Right lobe of liver (tissue), 6 donors: ENCODE results near the gene SCRN3. TPM values are rescaled to one million over a fixed set of nuclear protein-coding genes. Genes with fewer than 3 reads are reported as not detected.

Source experiments
- ATAC-seq, 4 donors: fragments of 200-7000 bp; cut with Tn5 transposase; one replicate each; pipeline ENCODE4 v1.9.1; 2020; ENCODE audit warnings: mild to moderate bottlenecking in 4 of 4, moderate library complexity in 4 of 4
- DNase-seq, 3 donors: peaks; one replicate each; pipeline ENCODE4 v3.0.0-alpha.2; 2020
- H3K27ac ChIP-seq, 3 donors: fragments of 200-600 bp; one replicate each; pipeline ENCODE4 v1.8.0; 2022
- H3K27me3 ChIP-seq, 2 donors: fragments of 200-600 bp; one replicate each; pipeline ENCODE4 v1.8.0; 2022
- H3K36me3 ChIP-seq, 4 donors: fragments of 200-600 bp; sonication (generic) in 1 of 4; one replicate each; pipeline versions ENCODE4 v1.5.1 to v1.8.0; 2017 to 2022; ENCODE audit warnings: control low read depth in 1 of 4
- H3K4me1 ChIP-seq, 4 donors: fragments of 200-600 bp; sonication (generic) in 1 of 4; one replicate each; pipeline versions ENCODE4 v1.5.1 to v1.8.0; 2017 to 2022; ENCODE audit warnings: control low read depth in 1 of 4
- H3K4me3 ChIP-seq, 3 donors: fragments of 200-600 bp; one replicate each; pipeline ENCODE4 v1.8.0; 2022
- H3K9me3 ChIP-seq, 4 donors: fragments of 200-600 bp; sonication (generic) in 1 of 4; one replicate each; pipeline versions ENCODE4 v1.5.1 to v1.8.0; 2017 to 2022; ENCODE audit warnings: control low read depth in 1 of 4
- CTCF ChIP-seq, 4 donors: fragments of 200-600 bp in 3 of 4; fragments of 450-650 bp in 1 of 4; IDR thresholded peaks; one replicate each; pipeline versions ENCODE4 v1.5.1 to v1.8.0; 2016 to 2022; ENCODE audit warnings: antibody characterized with exemption in 4 of 4, mild to moderate bottlenecking in 2 of 4
- POLR2A ChIP-seq: fragments of 450-650 bp; IDR thresholded peaks from one replicate; pipeline ENCODE4 v1.6.1; 2017; ENCODE audit warnings: antibody characterized with exemption, mild to moderate bottlenecking
- WGBS: methylation state at CpG from one replicate; pipeline ENCODE4 v1.1.6; 2018; ENCODE audit warnings: low coverage, low lambda C conversion rate; ENCODE audit not compliant: insufficient coverage; ENCODE audit errors: missing lambda C conversion rate; 5-methylcytosine and 5-hydroxymethylcytosine counted together
- intact Hi-C, 2 donors: fragments of 100-400 bp; cut with DNase I; formaldehyde crosslinking; loops; one replicate each; pipeline versions ENCODE4 v1.11.2 to v1.14.1; 2022
- total RNA-seq, 6 experiments: library from RNA; depleted of rRNA in 2 of 6; stranded (reverse); fragments of >200 nt in 2 of 6; fragmentation: NEBNext Ultra II Directional in 3 of 6; extraction: Animal tissue kit (Norgen Biotek cat#: 25700) in 3 of 6; gene quantifications; one replicate each; pipeline versions ENCODE4 v1.1.0 to v1.2.4, GENCODE V29; 2016 to 2023
- donor health status: DM: no; HTN: yes; CAD: no.
- donor health status: DM: no; HTN: no; CAD: no.
- donor health status: DM: no; HTN: no; CAD: no.
- donor health status: DM: no; HTN: yes; CAD: no.
- donor health status: DM: no; HTN: yes; CAD: no.

SCRN3 gene
- total RNA-seq, 6 experiments from 2014 or later: 13.9 to 21.1 (median 15.7) TPM

GRCh38 chr2:174473796-174474195, 78.3 kb downstream of the SCRN3 start:
- intact Hi-C loops: no loop called here
- Histone ChIP-seq H3K27ac (no peak overlapping the region), H3K27me3 (no peaks in the 10 kb centered on the region), H3K9me3 (no peaks in the 10 kb centered on the region), H3K4me1 (no peaks in the 10 kb centered on the region), H3K36me3 (no peaks in the 10 kb centered on the region), H3K4me3 (no peak overlapping the region)
- TF ChIP-seq CTCF (IDR thresholded peaks at IDR 0.05) (no peak), POLR2A (no peak)
- ATAC-seq: no peak
- WGBS: 60% methylated on average over 3 of the region's 3 CpGs
- no peak for DNase-seq

- ATAC-seq: no peak
- H3K9me3 ChIP-seq: no peaks in the 10 kb centered on the region
- H3K4me1 ChIP-seq: no peaks in the 10 kb centered on the region
- H3K4me3 ChIP-seq: no peak overlapping the region
- H3K36me3 ChIP-seq: no peaks in the 10 kb centered on the region
- WGBS: 100% methylated on average over 1 of the region's 1 CpG
- no peaks in the 10 kb centered on the region for H3K27me3 ChIP-seq
- no peak for DNase-seq
- H3K27ac ChIP-seq: no peak overlapping the region
- TF ChIP-seq CTCF (IDR thresholded peaks at IDR 0.05) (no peak), POLR2A (no peak)
- intact Hi-C loops: no loop called here
These were observed 82.2 kb downstream of the SCRN3 start for GRCh38 chr2:174477759-174478158.

Other genes with a start within 250 kb of the SCRN3 start
- 10 to 100 TPM; 22.2 to 60.8 (median 38.6) TPM for gene OLA1, start 147.2 kb upstream of the SCRN3 start, total RNA-seq
- not detected for gene SP9, start 60.8 kb upstream of the SCRN3 start, total RNA-seq
- gene GPR155, start 91.3 kb downstream of the SCRN3 start, total RNA-seq: 10 to 100 TPM in 1 of 6 experiments, 1 to 10 TPM in 5; 6.5 to 11.3 (median 7.7) TPM
- 10 to 100 TPM in 1 of 6 experiments, 1 to 10 TPM in 5; 5.0 to 15.3 (median 7.1) TPM for gene WIPF1, start 202.1 kb downstream of the SCRN3 start, total RNA-seq